SH-SY5Y (cell line): ENCODE measurements around the gene AMMECR1.

ENCODE experiments used
- GATA2 ChIP-seq: IDR thresholded peaks from 2 replicates; pipeline ENCODE4 v1.6.1; 2011; ENCODE audit warnings: mild to moderate bottlenecking, low read depth, low read length
- GATA3 ChIP-seq: IDR thresholded peaks from 2 replicates; pipeline ENCODE4 v1.6.1; 2011; ENCODE audit warnings: low read depth, mild to moderate bottlenecking, low read length, moderate library complexity

DNA sequence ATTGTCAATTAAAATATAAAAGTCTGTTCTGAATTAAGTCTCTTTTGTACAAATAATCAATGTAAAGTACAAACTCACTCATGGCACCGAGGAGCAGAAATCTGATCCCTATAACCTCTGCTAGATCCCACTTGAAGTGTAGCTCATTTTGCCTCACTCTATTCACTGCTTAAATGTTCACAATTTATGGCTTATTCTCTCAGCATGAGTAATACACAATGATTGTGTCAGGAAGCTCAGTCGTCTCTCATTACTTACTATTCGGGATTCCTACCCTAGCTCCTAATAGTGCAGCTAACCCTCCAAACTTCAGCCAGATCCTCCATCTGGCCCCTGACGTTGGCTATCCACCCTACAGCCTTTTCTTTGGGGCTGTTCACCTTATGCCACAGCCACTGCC, 4.7 kb upstream of the AMMECR1 start:
- no peak for TF ChIP-seq GATA2
- TF ChIP-seq GATA3 = no peak
